GM18517 (cell line): ENCODE results near the gene MYB.

Source experiments
- ATAC-seq: cut with Tn5 transposase; IDR thresholded peaks from one replicate; pipeline ENCODE4 v1.9.1; 2021; ENCODE audit warnings: mild to moderate bottlenecking, moderate library complexity; ENCODE audit not compliant: unreplicated experiment

Gene MYB

GRCh38 chr6:135185483-135185882 lies 4.4 kb downstream of the MYB start:
- no peak for ATAC-seq

GRCh38 chr6:135186255-135186654 lies 5.1 kb downstream of the MYB start:
- no peak for ATAC-seq

- no peak for ATAC-seq
Measured at GRCh38 chr6:135187372-135187771, 6.3 kb downstream of the MYB start.

- ATAC-seq = no peak
Measured at GRCh38 chr6:135188718-135189117, 7.6 kb downstream of the MYB start.

GRCh38 chr6:135189344-135189743 lies 8.2 kb downstream of the MYB start:
- ATAC-seq = no peak

- no peak for ATAC-seq
Measured at GRCh38 chr6:135191508-135192255, 10.6 kb downstream of the MYB start.

- no peak for ATAC-seq
Measured at GRCh38 chr6:135192256-135193174, 11.4 kb downstream of the MYB start.

- ATAC-seq = no peak
Measured at GRCh38 chr6:135193221-135193620, 12.1 kb downstream of the MYB start.

- ATAC-seq = no peak
Measured at GRCh38 chr6:135195041-135195440, 13.9 kb downstream of the MYB start.

- ATAC-seq = no peak
Measured at GRCh38 chr6:135195522-135195921, 14.4 kb downstream of the MYB start.

GRCh38 chr6:135196739-135197510 lies 15.8 kb downstream of the MYB start:
- no peak for ATAC-seq

GRCh38 chr6:135202836-135203235 lies 21.7 kb downstream of the MYB start:
- ATAC-seq = no peak

GRCh38 chr6:135204951-135205350 lies 23.8 kb downstream of the MYB start:
- no peak for ATAC-seq

- no peak for ATAC-seq
Measured at GRCh38 chr6:135209803-135210202, 28.7 kb downstream of the MYB start.

- ATAC-seq = no peak
Measured at GRCh38 chr6:135210632-135211305, 29.7 kb downstream of the MYB start.

- ATAC-seq = no peak
Measured at GRCh38 chr6:135211306-135211702, 30.2 kb downstream of the MYB start.

- no peak for ATAC-seq
Measured at GRCh38 chr6:135212020-135212806, 31.1 kb downstream of the MYB start.

- ATAC-seq = no peak
Measured at GRCh38 chr6:135212935-135213334, 31.8 kb downstream of the MYB start.

GRCh38 chr6:135213616-135214015 lies 32.5 kb downstream of the MYB start:
- no peak for ATAC-seq

- no peak for ATAC-seq
Measured at GRCh38 chr6:135215160-135215559, 34.1 kb downstream of the MYB start.
